Measurements from ENCODE around the gene ADNP2.

ADNP2 gene

GRCh38 chr18:80135136-80135535 lies 26.1 kb downstream of the ADNP2 start:
- H3K27me3 ChIP-seq (ENCODE audit: control insufficient read depth, insufficient read depth, low read length), result no peaks in the 10 kb centered on the region
- no peak overlapping the region for H3K4me3 ChIP-seq (ENCODE audit: low read depth, low read length)
- peaks cover 35% of the 10 kb centered on the region for H3K36me3 ChIP-seq (ENCODE audit: control insufficient read depth, insufficient read depth, low read length)
- no peak overlapping the region for H3K9ac ChIP-seq (ENCODE audit: low read depth, low read length)
- H3K4me1 ChIP-seq (ENCODE audit: control insufficient read depth, insufficient read depth, low read length), result peaks cover 3% of the 10 kb centered on the region
- no peaks in the 10 kb centered on the region for H3K9me3 ChIP-seq (ENCODE audit: control insufficient read depth, insufficient read depth, low read length)

- no peaks in the 10 kb centered on the region for H3K9me3 ChIP-seq (ENCODE audit: control insufficient read depth, insufficient read depth, low read length)
- peaks cover 32% of the 10 kb centered on the region for H3K36me3 ChIP-seq (ENCODE audit: control insufficient read depth, insufficient read depth, low read length)
- H3K9ac ChIP-seq (ENCODE audit: low read depth, low read length), result no peak overlapping the region
- no peak overlapping the region for H3K4me3 ChIP-seq (ENCODE audit: low read depth, low read length)
- H3K4me1 ChIP-seq (ENCODE audit: control insufficient read depth, insufficient read depth, low read length), result no peaks in the 10 kb centered on the region
- no peaks in the 10 kb centered on the region for H3K27me3 ChIP-seq (ENCODE audit: control insufficient read depth, insufficient read depth, low read length)
Observed at GRCh38 chr18:80136679-80137078, 27.6 kb downstream of the ADNP2 start.

- H3K9ac ChIP-seq (ENCODE audit: low read depth, low read length), result no peak overlapping the region
- H3K4me1 ChIP-seq (ENCODE audit: control insufficient read depth, insufficient read depth, low read length), result no peaks in the 10 kb centered on the region
- H3K36me3 ChIP-seq (ENCODE audit: control insufficient read depth, insufficient read depth, low read length), result peaks cover 32% of the 10 kb centered on the region
- H3K9me3 ChIP-seq (ENCODE audit: control insufficient read depth, insufficient read depth, low read length), result no peaks in the 10 kb centered on the region
- no peaks in the 10 kb centered on the region for H3K27me3 ChIP-seq (ENCODE audit: control insufficient read depth, insufficient read depth, low read length)
- no peak overlapping the region for H3K4me3 ChIP-seq (ENCODE audit: low read depth, low read length)
Observed at GRCh38 chr18:80137137-80137536, 28.1 kb downstream of the ADNP2 start.

- H3K36me3 ChIP-seq (ENCODE audit: control insufficient read depth, insufficient read depth, low read length), result peaks cover 32% of the 10 kb centered on the region
- no peaks in the 10 kb centered on the region for H3K27me3 ChIP-seq (ENCODE audit: control insufficient read depth, insufficient read depth, low read length)
- no peak overlapping the region for H3K4me3 ChIP-seq (ENCODE audit: low read depth, low read length)
- no peak overlapping the region for H3K9ac ChIP-seq (ENCODE audit: low read depth, low read length)
- no peaks in the 10 kb centered on the region for H3K4me1 ChIP-seq (ENCODE audit: control insufficient read depth, insufficient read depth, low read length)
- H3K9me3 ChIP-seq (ENCODE audit: control insufficient read depth, insufficient read depth, low read length), result no peaks in the 10 kb centered on the region
Observed at GRCh38 chr18:80137976-80138375, 28.9 kb downstream of the ADNP2 start.

- no peak overlapping the region for H3K9ac ChIP-seq (ENCODE audit: low read depth, low read length)
- H3K9me3 ChIP-seq (ENCODE audit: control insufficient read depth, insufficient read depth, low read length), result no peaks in the 10 kb centered on the region
- H3K27me3 ChIP-seq (ENCODE audit: control insufficient read depth, insufficient read depth, low read length), result no peaks in the 10 kb centered on the region
- no peak overlapping the region for H3K4me3 ChIP-seq (ENCODE audit: low read depth, low read length)
- H3K36me3 ChIP-seq (ENCODE audit: control insufficient read depth, insufficient read depth, low read length), result peaks cover 27% of the 10 kb centered on the region
- no peaks in the 10 kb centered on the region for H3K4me1 ChIP-seq (ENCODE audit: control insufficient read depth, insufficient read depth, low read length)
Observed at GRCh38 chr18:80140455-80140985, 31.5 kb downstream of the ADNP2 start.

GRCh38 chr18:80143881-80144280 lies 34.8 kb downstream of the ADNP2 start:
- no peaks in the 10 kb centered on the region for H3K27me3 ChIP-seq (ENCODE audit: control insufficient read depth, insufficient read depth, low read length)
- H3K36me3 ChIP-seq (ENCODE audit: control insufficient read depth, insufficient read depth, low read length), result peaks cover 10% of the 10 kb centered on the region
- no peak overlapping the region for H3K9ac ChIP-seq (ENCODE audit: low read depth, low read length)
- H3K4me3 ChIP-seq (ENCODE audit: low read depth, low read length), result no peak overlapping the region
- H3K4me1 ChIP-seq (ENCODE audit: control insufficient read depth, insufficient read depth, low read length), result no peaks in the 10 kb centered on the region
- H3K9me3 ChIP-seq (ENCODE audit: control insufficient read depth, insufficient read depth, low read length), result no peaks in the 10 kb centered on the region

- Histone ChIP-seq H3K36me3 (ENCODE audit: control insufficient read depth, insufficient read depth, low read length) (peaks cover 13% of the 10 kb centered on the region), H3K9ac (ENCODE audit: low read depth, low read length) (no peak overlapping the region), H3K4me1 (ENCODE audit: control insufficient read depth, insufficient read depth, low read length) (no peaks in the 10 kb centered on the region), H3K27me3 (ENCODE audit: control insufficient read depth, insufficient read depth, low read length) (no peaks in the 10 kb centered on the region), H3K9me3 (ENCODE audit: control insufficient read depth, insufficient read depth, low read length) (no peaks in the 10 kb centered on the region), H3K4me3 (ENCODE audit: low read depth, low read length) (no peak overlapping the region)
Observed at GRCh38 chr18:80145196-80145804, 36.2 kb downstream of the ADNP2 start.

GRCh38 chr18:80147037-80147417 lies 38.0 kb downstream of the ADNP2 start:
- Histone ChIP-seq H3K36me3 (ENCODE audit: control insufficient read depth, insufficient read depth, low read length) (peaks cover 20% of the 10 kb centered on the region), H3K4me3 (ENCODE audit: low read depth, low read length) (no peak overlapping the region), H3K9me3 (ENCODE audit: control insufficient read depth, insufficient read depth, low read length) (no peaks in the 10 kb centered on the region), H3K9ac (ENCODE audit: low read depth, low read length) (no peak overlapping the region), H3K27me3 (ENCODE audit: control insufficient read depth, insufficient read depth, low read length) (no peaks in the 10 kb centered on the region), H3K4me1 (ENCODE audit: control insufficient read depth, insufficient read depth, low read length) (no peaks in the 10 kb centered on the region)

GRCh38 chr18:80147418-80148325 lies 38.6 kb downstream of the ADNP2 start:
- Histone ChIP-seq H3K4me3 (ENCODE audit: low read depth, low read length) (peak overlapping the region; percentile 31), H3K36me3 (ENCODE audit: control insufficient read depth, insufficient read depth, low read length) (peaks cover 20% of the 10 kb centered on the region), H3K9me3 (ENCODE audit: control insufficient read depth, insufficient read depth, low read length) (no peaks in the 10 kb centered on the region), H3K27me3 (ENCODE audit: control insufficient read depth, insufficient read depth, low read length) (no peaks in the 10 kb centered on the region), H3K9ac (ENCODE audit: low read depth, low read length) (no peak overlapping the region), H3K4me1 (ENCODE audit: control insufficient read depth, insufficient read depth, low read length) (no peaks in the 10 kb centered on the region)

GRCh38 chr18:80148326-80149199 lies 39.5 kb downstream of the ADNP2 start:
- no peaks in the 10 kb centered on the region for H3K27me3 ChIP-seq (ENCODE audit: control insufficient read depth, insufficient read depth, low read length)
- no peak overlapping the region for H3K9ac ChIP-seq (ENCODE audit: low read depth, low read length)
- H3K36me3 ChIP-seq (ENCODE audit: control insufficient read depth, insufficient read depth, low read length), result peaks cover 20% of the 10 kb centered on the region
- no peaks in the 10 kb centered on the region for H3K9me3 ChIP-seq (ENCODE audit: control insufficient read depth, insufficient read depth, low read length)
- H3K4me3 ChIP-seq (ENCODE audit: low read depth, low read length), result no peak overlapping the region
- no peaks in the 10 kb centered on the region for H3K4me1 ChIP-seq (ENCODE audit: control insufficient read depth, insufficient read depth, low read length)

- H3K4me1 ChIP-seq (ENCODE audit: control insufficient read depth, insufficient read depth, low read length), result no peaks in the 10 kb centered on the region
- H3K9ac ChIP-seq (ENCODE audit: low read depth, low read length), result no peak overlapping the region
- peaks cover 20% of the 10 kb centered on the region for H3K36me3 ChIP-seq (ENCODE audit: control insufficient read depth, insufficient read depth, low read length)
- H3K4me3 ChIP-seq (ENCODE audit: low read depth, low read length), result no peak overlapping the region
- no peaks in the 10 kb centered on the region for H3K27me3 ChIP-seq (ENCODE audit: control insufficient read depth, insufficient read depth, low read length)
- H3K9me3 ChIP-seq (ENCODE audit: control insufficient read depth, insufficient read depth, low read length), result no peaks in the 10 kb centered on the region
Observed at GRCh38 chr18:80149667-80150066, 40.6 kb downstream of the ADNP2 start.
